ENCODE results near the gene PYDC2. TPM values are rescaled to one million over a fixed set of nuclear protein-coding genes. Genes with fewer than 3 reads are reported as not detected.
"Not testable (repeated sequence)": the region's sequence is repeated elsewhere in the genome, so short reads cannot be mapped to it uniquely, and the experiment has no call there.

The PYDC2 gene
- total RNA-seq, 1 donor = not detected

DNA sequence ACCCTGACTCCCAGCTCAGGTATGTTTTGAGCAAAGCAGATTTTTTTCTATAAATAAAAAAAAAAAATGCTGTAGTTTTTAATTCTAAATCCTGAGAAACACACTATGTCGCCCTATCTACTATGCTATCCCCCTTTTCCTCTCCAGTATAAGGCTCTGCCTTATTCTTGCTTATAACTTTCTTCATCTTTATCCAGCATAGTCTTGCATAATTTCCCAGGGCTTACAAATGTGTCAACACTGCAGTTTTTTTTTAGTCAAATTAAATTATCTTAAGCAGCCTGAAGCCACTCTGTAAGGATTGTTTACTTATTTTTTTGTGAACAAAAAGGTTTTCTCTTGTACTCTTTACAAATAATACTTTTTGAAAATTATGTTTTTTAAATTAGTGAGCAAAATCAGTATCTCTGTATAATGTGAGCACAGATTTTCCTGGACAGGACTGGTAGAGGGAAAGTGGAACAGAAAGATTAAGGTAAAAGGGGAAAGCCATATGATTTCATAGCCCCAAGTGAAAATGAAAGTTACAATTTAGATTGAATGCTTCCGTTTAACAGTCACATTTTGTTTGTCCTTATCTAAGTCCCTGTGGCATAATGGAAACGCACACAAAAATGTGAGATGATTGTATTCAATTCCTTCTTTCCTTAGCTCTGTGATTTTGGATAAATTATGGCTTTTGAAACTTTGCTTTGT, 5.6 kb upstream of the PYDC2 start:
- TF ChIP-seq, protein P1, sequence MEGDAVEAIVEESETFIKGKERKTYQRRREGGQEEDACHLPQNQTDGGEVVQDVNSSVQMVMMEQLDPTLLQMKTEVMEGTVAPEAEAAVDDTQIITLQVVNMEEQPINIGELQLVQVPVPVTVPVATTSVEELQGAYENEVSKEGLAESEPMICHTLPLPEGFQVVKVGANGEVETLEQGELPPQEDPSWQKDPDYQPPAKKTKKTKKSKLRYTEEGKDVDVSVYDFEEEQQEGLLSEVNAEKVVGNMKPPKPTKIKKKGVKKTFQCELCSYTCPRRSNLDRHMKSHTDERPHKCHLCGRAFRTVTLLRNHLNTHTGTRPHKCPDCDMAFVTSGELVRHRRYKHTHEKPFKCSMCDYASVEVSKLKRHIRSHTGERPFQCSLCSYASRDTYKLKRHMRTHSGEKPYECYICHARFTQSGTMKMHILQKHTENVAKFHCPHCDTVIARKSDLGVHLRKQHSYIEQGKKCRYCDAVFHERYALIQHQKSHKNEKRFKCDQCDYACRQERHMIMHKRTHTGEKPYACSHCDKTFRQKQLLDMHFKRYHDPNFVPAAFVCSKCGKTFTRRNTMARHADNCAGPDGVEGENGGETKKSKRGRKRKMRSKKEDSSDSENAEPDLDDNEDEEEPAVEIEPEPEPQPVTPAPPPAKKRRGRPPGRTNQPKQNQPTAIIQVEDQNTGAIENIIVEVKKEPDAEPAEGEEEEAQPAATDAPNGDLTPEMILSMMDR (IDR thresholded peaks at IDR 0.05; ENCODE audit: insufficient read depth, low read length) = no peak
- H3K4me3 ChIP-seq (ENCODE audit: low read depth, low read length) = no peak overlapping the region
- DNase-seq (ENCODE audit: low read depth) = peak; percentile 8

DNA sequence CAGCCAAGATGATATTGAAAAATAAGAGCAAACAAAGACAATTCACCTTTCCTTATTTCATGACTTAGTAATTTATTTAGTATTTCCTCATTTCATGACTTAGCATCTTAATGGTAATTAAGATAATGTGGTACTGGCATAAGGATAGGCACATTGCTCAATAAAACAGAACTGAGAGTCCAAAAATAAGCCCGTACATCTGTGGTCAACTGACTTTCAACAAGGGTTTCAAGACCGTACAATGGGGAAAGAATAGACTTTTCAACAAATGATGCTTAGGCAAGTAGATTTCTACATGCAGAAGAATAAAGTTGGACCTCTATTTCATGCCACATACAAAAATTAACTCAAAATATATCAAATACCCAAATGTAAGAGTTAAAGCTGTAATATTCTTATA, 603 bp upstream of the PYDC2 start:
- TF ChIP-seq, protein P1 (IDR thresholded peaks at IDR 0.05; ENCODE audit: insufficient read depth, low read length) = no peak
- DNase-seq (ENCODE audit: low read depth) = no peak
- H3K4me3 ChIP-seq (ENCODE audit: low read depth, low read length) = no peak overlapping the region

DNA sequence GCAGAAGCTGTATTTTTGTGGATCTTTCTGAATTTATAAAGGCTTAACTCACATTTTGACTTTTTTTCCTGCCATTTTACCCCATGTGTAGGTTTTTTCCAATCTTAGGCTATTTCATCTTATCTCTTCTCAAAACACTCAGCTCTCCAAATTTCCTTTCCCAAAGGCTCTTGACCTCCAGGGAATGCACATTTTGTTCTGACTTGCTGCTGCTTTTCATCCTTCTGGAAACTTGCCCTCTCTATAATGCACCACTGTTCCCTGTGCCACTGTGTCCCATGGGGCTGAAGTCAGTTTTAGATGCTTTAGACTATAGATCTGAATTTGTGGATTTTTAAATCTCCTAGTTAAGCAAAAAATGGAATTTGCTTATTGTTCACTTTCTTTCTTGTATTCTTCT, 9.1 kb downstream of the PYDC2 start:
- no peak overlapping the region for H3K4me3 ChIP-seq (ENCODE audit: low read depth, low read length)
- TF ChIP-seq, protein P1 (IDR thresholded peaks at IDR 0.05; ENCODE audit: insufficient read depth, low read length) = no peak
- DNase-seq (ENCODE audit: low read depth) = peak; percentile 9

DNA sequence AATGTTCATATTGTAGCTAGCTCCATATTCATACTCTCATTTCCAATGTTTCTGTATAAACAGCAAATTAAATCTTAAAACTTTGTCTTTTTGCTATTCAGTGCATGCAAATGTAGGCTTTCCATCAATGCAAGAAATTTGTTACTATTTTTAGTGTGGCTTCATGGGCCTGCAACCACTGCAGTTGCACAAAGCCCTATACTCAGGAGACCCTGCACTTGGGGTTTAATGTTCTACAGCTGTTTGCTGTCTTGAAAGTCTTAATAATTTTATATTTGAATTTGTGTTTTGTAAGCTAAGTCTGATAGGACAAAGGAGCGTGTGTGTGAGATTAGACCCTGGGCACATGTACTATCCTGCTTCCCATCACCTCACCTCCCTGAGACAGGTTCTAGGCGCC, 9.6 kb downstream of the PYDC2 start:
- no peak overlapping the region for H3K4me3 ChIP-seq (ENCODE audit: low read depth, low read length)
- DNase-seq (ENCODE audit: low read depth) = no peak
- TF ChIP-seq, protein P1 (IDR thresholded peaks at IDR 0.05; ENCODE audit: insufficient read depth, low read length) = no peak

DNA sequence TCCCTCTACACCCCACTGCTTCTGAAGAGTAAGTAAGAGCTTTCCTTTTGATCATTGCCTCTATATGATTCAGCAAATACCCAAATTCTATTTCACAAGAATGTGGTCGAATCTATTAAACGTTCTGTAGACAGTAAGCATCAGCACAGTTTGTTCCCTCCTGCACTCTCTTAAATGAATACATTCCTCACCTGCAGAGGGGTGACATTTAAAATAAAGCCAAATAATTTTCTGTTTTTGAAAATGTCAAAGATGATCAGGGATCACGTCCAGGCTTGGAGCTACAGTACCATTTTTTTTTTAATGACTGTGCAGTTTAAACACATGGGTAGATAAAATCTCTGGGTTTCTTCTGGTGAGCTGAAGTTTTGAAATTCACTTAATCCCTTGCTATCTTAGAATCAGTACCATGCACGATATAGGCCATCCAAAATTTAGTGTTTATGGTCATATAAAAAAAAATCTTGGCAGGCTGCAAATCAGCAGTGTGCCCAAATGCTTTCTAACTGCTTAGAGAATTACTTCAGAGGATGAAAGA, 12.8 kb downstream of the PYDC2 start:
- TF ChIP-seq, protein P1 (IDR thresholded peaks at IDR 0.05; ENCODE audit: insufficient read depth, low read length) = no peak
- H3K4me3 ChIP-seq (ENCODE audit: low read depth, low read length) = no peak overlapping the region
- no peak for DNase-seq (ENCODE audit: low read depth)

DNA sequence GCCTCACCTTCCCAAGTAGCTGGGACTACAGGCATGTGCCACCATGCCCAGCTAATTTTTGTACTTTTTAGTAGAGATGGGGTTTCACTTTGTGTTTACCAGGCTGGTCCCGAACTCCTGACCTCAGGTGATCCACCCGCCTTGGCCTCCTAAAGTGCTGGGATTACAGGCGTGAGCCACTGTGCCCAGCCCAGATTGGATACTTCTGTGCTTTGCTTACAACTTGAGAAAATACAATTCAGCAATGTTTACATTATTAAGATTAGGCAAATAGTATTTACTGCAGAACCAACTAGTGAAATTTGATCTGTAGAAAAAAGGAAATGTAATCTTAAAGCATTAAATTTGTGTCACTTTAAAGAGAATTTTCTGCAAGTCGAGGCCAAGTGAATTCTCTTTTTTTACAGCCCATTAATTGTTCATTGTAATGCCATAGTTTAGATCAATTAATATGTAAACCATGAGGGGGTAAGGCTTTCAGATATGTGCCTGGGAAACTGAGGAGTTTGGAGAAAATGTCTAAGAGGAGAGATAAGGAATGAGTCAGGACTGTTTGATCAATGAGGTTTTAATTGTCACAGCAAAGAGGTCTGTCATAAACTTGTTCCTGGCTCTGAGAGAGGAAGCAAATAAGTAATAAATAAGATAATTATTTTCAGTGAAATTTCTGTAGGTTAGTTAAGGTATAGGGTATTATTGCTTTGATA, 15.3 kb downstream of the PYDC2 start:
- H3K4me3 ChIP-seq (ENCODE audit: low read depth, low read length) = no peak overlapping the region
- TF ChIP-seq, protein P1 (IDR thresholded peaks at IDR 0.05; ENCODE audit: insufficient read depth, low read length) = no peak
- peak; percentile 10 for DNase-seq (ENCODE audit: low read depth)

DNA sequence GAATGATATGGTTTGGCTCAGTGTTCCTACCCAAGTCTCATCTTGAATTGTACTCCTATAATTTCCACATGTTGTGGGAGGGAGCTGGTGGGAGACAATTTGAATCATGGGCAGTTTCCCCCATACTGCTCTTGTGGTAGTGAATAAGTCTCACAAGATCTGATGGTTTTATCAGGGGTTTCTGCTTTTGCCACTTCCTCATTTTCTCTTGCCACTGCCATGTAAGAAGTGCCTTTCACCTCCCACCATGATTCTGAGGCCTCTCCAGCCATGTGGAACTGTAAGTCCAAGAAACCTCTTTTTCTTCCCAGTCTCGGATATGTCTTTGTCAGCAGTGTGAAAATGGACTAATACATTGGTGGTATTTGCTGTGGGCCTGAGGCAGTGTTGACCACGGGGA, 23.0 kb downstream of the PYDC2 start:
- not testable (repeated sequence) for H3K4me3 ChIP-seq (ENCODE audit: low read depth, low read length); DNase-seq (ENCODE audit: low read depth)

Data from fibroblast of the aortic adventitia (primary cell).